DOHH2 (cell line): ENCODE measurements around the gene RARB.

Experiments
- H3F3A ChIP-seq: fragments of 200-600 bp; sonication (generic), shearing (Covaris generic); 2 replicates; pipeline ENCODE4 v1.6.0; 2016; ENCODE audit warnings: antibody characterized with exemption, mild to moderate bottlenecking; ENCODE audit not compliant: control insufficient read depth, insufficient read depth
- H3K27ac ChIP-seq: fragments of 200-600 bp; sonication (generic); 2 replicates; pipeline ENCODE4 v1.5.1; 2014; ENCODE audit warnings: low read depth, mild to moderate bottlenecking, low read length, moderate library complexity
- H3K27me3 ChIP-seq: fragments of 200-600 bp; sonication (generic); 2 replicates; pipeline ENCODE4 v1.6.1; 2014; ENCODE audit warnings: mild to moderate bottlenecking, low read length, mixed read lengths; ENCODE audit not compliant: control insufficient read depth
- H3K36me3 ChIP-seq: fragments of 200-600 bp; sonication (generic); 2 replicates; pipeline ENCODE4 v1.6.1; 2014; ENCODE audit warnings: mild to moderate bottlenecking, low read length, moderate library complexity, mixed read lengths; ENCODE audit not compliant: control insufficient read depth
- H3K4me1 ChIP-seq: fragments of 200-600 bp; sonication (generic); 2 replicates; pipeline ENCODE4 v1.6.1; 2014; ENCODE audit warnings: mild to moderate bottlenecking, low read length, mixed read lengths; ENCODE audit not compliant: control insufficient read depth
- H3K4me2 ChIP-seq: fragments of 200-600 bp; sonication (generic); 2 replicates; pipeline ENCODE4 v1.6.0; 2014; ENCODE audit warnings: mild to moderate bottlenecking, low read length, moderate library complexity
- H3K4me3 ChIP-seq: fragments of 200-600 bp; sonication (generic); 2 replicates; pipeline ENCODE4 v1.5.1; 2014; ENCODE audit warnings: mild to moderate bottlenecking, low read length, mixed read lengths
- H3K79me2 ChIP-seq: fragments of 200-600 bp; sonication (generic); 2 replicates; pipeline ENCODE4 v1.6.1; 2014; ENCODE audit warnings: mild to moderate bottlenecking, low read length, mixed read lengths; ENCODE audit not compliant: control insufficient read depth
- H3K9me2 ChIP-seq: fragments of 200-600 bp; sonication (generic); replicated peaks from 2 replicates; pipeline ENCODE4 v1.6.1; 2014; ENCODE audit warnings: mild to moderate bottlenecking, low read length, mixed read lengths; ENCODE audit not compliant: control insufficient read depth
- H3K9me3 ChIP-seq: fragments of 200-600 bp; sonication (generic); 2 replicates; pipeline ENCODE4 v1.6.1; 2014; ENCODE audit warnings: antibody characterized with exemption, low read length, mixed read lengths; ENCODE audit not compliant: control insufficient read depth, insufficient read depth
- H4K20me1 ChIP-seq: fragments of 200-600 bp; sonication (generic); 2 replicates; pipeline ENCODE4 v1.6.0; 2014; ENCODE audit warnings: low read depth, mild to moderate bottlenecking, antibody characterized with exemption, low read length, moderate library complexity; ENCODE audit not compliant: control insufficient read depth, insufficient read depth
- CTCF ChIP-seq: fragments of 200-600 bp; sonication (generic); IDR thresholded peaks from one replicate; pipeline ENCODE4 v1.5.1; 2014; ENCODE audit warnings: antibody characterized with exemption, mild to moderate bottlenecking, low read depth, low read length; ENCODE audit not compliant: poor library complexity, severe bottlenecking
- EZH2phosphoT487 ChIP-seq: fragments of 200-600 bp; sonication (generic); IDR thresholded peaks from 2 replicates; pipeline ENCODE4 v1.6.1; 2017; ENCODE audit warnings: borderline replicate concordance, mild to moderate bottlenecking, antibody characterized with exemption, low read length, moderate library complexity, mixed read lengths

Gene RARB

GRCh38 chr3:25428789-25429335 lies 799 bp downstream of the RARB start:
- H3K4me3 ChIP-seq: no peak overlapping the region
- H4K20me1 ChIP-seq: no peaks in the 10 kb centered on the region
- no peaks in the 10 kb centered on the region for H3K79me2 ChIP-seq
- H3K9me2 ChIP-seq: no peaks in the 10 kb centered on the region
- TF ChIP-seq CTCF: no peak
- no peak for TF ChIP-seq EZH2phosphoT487
- H3K9me3 ChIP-seq: no peaks in the 10 kb centered on the region
- H3K4me2 ChIP-seq: no peak overlapping the region
- H3K36me3 ChIP-seq: no peaks in the 10 kb centered on the region
- no peak overlapping the region for H3K27ac ChIP-seq
- H3F3A ChIP-seq: no peaks in the 10 kb centered on the region
- no peaks in the 10 kb centered on the region; the same call in 1 of the 2 replicates for H3K27me3 ChIP-seq
- H3K4me1 ChIP-seq: no peaks in the 10 kb centered on the region

- Histone ChIP-seq H3K27me3 (no peaks in the 10 kb centered on the region; the same call in 1 of the 2 replicates), H3K27ac (no peak overlapping the region), H3K9me2 (no peaks in the 10 kb centered on the region), H3K9me3 (no peaks in the 10 kb centered on the region), H3K4me2 (no peak overlapping the region), H4K20me1 (no peaks in the 10 kb centered on the region), H3K79me2 (no peaks in the 10 kb centered on the region), H3K4me3 (no peak overlapping the region), H3F3A (no peaks in the 10 kb centered on the region), H3K36me3 (no peaks in the 10 kb centered on the region), H3K4me1 (no peaks in the 10 kb centered on the region)
- no peak for TF ChIP-seq CTCF
- no peak for TF ChIP-seq EZH2phosphoT487
Measured at GRCh38 chr3:25429361-25430286, 1.6 kb downstream of the RARB start.

GRCh38 chr3:25430287-25430934 lies 2.3 kb downstream of the RARB start:
- Histone ChIP-seq H3K27me3 (no peaks in the 10 kb centered on the region; the same call in 1 of the 2 replicates), H4K20me1 (no peaks in the 10 kb centered on the region), H3K79me2 (no peaks in the 10 kb centered on the region), H3K36me3 (no peaks in the 10 kb centered on the region), H3K4me1 (no peaks in the 10 kb centered on the region), H3K27ac (no peak overlapping the region), H3K9me3 (no peaks in the 10 kb centered on the region), H3K4me3 (no peak overlapping the region), H3F3A (no peaks in the 10 kb centered on the region), H3K4me2 (no peak overlapping the region), H3K9me2 (no peaks in the 10 kb centered on the region)
- TF ChIP-seq CTCF (no peak), EZH2phosphoT487 (no peak)
